Lung (tissue), 12 donors: ENCODE measurements around the gene MEG3. TPM values are rescaled to one million over a fixed set of nuclear protein-coding genes. Genes with fewer than 3 reads are reported as not detected.
"Not testable (repeated sequence)": the region's sequence is repeated elsewhere in the genome, so short reads cannot be mapped to it uniquely, and the experiment has no call there.

Experiments used
- ATAC-seq: fragments of 200-7000 bp; cut with Tn5 transposase; one replicate; pipeline ENCODE4 v1.9.1; 2020; ENCODE audit warnings: moderate number of reproducible peaks; ENCODE audit not compliant: insufficient read depth, low FRiP score
- DNase-seq, 3 donors: peaks; one replicate each; pipeline ENCODE4 v3.0.0-alpha.2; 2013 to 2017
- H3K27ac ChIP-seq, 2 donors: one replicate each; pipeline ENCODE4 v1.5.1; 2013; ENCODE audit warnings: mild to moderate bottlenecking in 2 of 2, moderate library complexity in 2 of 2, control low read depth in 1 of 2, inconsistent platforms in 1 of 2, low read depth in 1 of 2, low read length in 1 of 2
- H3K27me3 ChIP-seq, 3 donors: one replicate each; pipeline ENCODE4 v1.5.1; 2013; ENCODE audit warnings: low read length in 2 of 3; ENCODE audit not compliant: control insufficient read depth in 3 of 3, insufficient read depth in 3 of 3
- H3K36me3 ChIP-seq, 4 donors: one replicate each; pipeline ENCODE4 v1.5.1; 2013; ENCODE audit warnings: low read length in 4 of 4, mild to moderate bottlenecking in 1 of 4, moderate library complexity in 1 of 4; ENCODE audit not compliant: control insufficient read depth in 4 of 4, insufficient read depth in 4 of 4
- H3K4me1 ChIP-seq, 5 donors: one replicate each; pipeline ENCODE4 v1.5.1; 2013; ENCODE audit warnings: low read length in 5 of 5, mild to moderate bottlenecking in 2 of 5, moderate library complexity in 1 of 5; ENCODE audit not compliant: control insufficient read depth in 5 of 5, insufficient read depth in 5 of 5
- H3K4me3 ChIP-seq: one replicate; pipeline ENCODE4 v1.5.1; 2013; ENCODE audit warnings: mild to moderate bottlenecking, control low read depth, moderate library complexity
- H3K9ac ChIP-seq, 2 donors: one replicate each; pipeline ENCODE4 v1.5.1; 2013; ENCODE audit warnings: low read length in 2 of 2, control low read depth in 1 of 2; ENCODE audit not compliant: insufficient read depth in 1 of 2
- H3K9me3 ChIP-seq, 4 donors: one replicate each; pipeline ENCODE4 v1.5.1; 2013; ENCODE audit warnings: low read length in 3 of 4, mild to moderate bottlenecking in 1 of 4, moderate library complexity in 1 of 4; ENCODE audit not compliant: control insufficient read depth in 4 of 4, insufficient read depth in 3 of 4
- WGBS, 2 donors: extraction: QIAGEN DNeasy Blood & Tissue Kit; methylation state at CpG; one replicate each; pipeline ENCODE4 v1.1.7; 2013; 5-methylcytosine and 5-hydroxymethylcytosine counted together
- polyA plus RNA-seq, 2 donors: library from polyadenylated mRNA; stranded (reverse); fragments of 200-250 nt; gene quantifications; one replicate each; pipeline ENCODE4 v1.2.1, GENCODE V29; 2013
- total RNA-seq, 2 donors: library from RNA; depleted of rRNA in 1 of 2; stranded (reverse); fragments of >200 nt in 1 of 2; gene quantifications; one replicate each; pipeline ENCODE4 v1.2.1, GENCODE V29; 2014 to 2021
- TF ChIP-seq, protein P1 (sequence below): IDR thresholded peaks from 2 replicates; pipeline ENCODE4 v1.5.1; 2012; ENCODE audit warnings: mild to moderate bottlenecking; ENCODE audit errors: control extremely low read depth, extremely low read depth
- donor health status: control.
- donor health status: control.
- donor health status: Bipolar disorder and iron deficiency.
- donor health status: healthy.
- donor health status: DM: yes; HTN: yes; CAD: no.

MEG3 gene
- total and polyA plus RNA-seq, 4 donors, result 5.9 to 267 (median 14.8) TPM

DNA sequence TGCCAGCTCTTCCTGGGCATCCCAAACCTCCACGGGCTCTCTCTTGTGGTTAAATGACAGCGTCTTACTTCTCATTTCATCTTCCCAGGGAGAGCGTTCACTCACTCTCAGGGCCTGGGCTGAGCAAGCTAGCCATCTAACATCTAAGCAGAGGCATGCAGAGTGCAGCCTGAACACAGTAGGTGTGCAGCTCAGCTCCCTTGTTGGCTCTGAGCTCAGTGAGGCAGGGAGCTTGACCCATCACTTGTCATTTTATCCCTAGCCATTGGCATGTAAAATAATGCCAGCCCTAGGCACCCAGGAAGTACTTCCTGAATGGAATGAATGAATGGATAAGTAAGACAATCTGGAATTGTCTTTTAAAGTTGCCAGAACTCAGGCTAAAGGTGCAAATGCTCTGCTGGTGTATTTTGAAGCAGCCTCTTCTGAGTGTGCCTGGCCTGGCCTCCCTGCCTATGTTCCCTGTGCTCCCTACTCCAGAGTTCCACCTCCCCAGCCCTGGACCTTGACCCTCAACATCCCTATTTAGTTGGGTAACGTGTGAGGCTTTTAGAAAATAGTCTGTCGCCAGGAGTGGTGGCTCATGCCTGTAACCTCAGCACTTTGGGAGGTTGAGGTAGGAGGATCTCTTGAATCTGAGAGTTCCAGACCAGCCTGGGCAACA, 9.5 kb upstream of the MEG3 start:
- Histone ChIP-seq H3K27ac (no peak overlapping the region), H3K27me3 (peaks cover 0 to 5% (median 0%) of the 10 kb centered on the region in 3 donors), H3K36me3 (no peaks in the 10 kb centered on the region), H3K4me1 (peaks cover 0 to 26% (median 6%) of the 10 kb centered on the region in 5 donors), H3K9ac (no peak overlapping the region), H3K9me3 (peaks cover 0 to 11% (median 0%) of the 10 kb centered on the region in 4 donors), H3K4me3 (no peak overlapping the region)
- TF ChIP-seq, protein P1, sequence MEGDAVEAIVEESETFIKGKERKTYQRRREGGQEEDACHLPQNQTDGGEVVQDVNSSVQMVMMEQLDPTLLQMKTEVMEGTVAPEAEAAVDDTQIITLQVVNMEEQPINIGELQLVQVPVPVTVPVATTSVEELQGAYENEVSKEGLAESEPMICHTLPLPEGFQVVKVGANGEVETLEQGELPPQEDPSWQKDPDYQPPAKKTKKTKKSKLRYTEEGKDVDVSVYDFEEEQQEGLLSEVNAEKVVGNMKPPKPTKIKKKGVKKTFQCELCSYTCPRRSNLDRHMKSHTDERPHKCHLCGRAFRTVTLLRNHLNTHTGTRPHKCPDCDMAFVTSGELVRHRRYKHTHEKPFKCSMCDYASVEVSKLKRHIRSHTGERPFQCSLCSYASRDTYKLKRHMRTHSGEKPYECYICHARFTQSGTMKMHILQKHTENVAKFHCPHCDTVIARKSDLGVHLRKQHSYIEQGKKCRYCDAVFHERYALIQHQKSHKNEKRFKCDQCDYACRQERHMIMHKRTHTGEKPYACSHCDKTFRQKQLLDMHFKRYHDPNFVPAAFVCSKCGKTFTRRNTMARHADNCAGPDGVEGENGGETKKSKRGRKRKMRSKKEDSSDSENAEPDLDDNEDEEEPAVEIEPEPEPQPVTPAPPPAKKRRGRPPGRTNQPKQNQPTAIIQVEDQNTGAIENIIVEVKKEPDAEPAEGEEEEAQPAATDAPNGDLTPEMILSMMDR, result no peak
- DNase-seq (peak in 1 of 3 donors; percentile 4), ATAC-seq (no peak)
- 66 to 73% methylated on average over 5 of the region's 5 CpGs for WGBS, 2 donors

DNA sequence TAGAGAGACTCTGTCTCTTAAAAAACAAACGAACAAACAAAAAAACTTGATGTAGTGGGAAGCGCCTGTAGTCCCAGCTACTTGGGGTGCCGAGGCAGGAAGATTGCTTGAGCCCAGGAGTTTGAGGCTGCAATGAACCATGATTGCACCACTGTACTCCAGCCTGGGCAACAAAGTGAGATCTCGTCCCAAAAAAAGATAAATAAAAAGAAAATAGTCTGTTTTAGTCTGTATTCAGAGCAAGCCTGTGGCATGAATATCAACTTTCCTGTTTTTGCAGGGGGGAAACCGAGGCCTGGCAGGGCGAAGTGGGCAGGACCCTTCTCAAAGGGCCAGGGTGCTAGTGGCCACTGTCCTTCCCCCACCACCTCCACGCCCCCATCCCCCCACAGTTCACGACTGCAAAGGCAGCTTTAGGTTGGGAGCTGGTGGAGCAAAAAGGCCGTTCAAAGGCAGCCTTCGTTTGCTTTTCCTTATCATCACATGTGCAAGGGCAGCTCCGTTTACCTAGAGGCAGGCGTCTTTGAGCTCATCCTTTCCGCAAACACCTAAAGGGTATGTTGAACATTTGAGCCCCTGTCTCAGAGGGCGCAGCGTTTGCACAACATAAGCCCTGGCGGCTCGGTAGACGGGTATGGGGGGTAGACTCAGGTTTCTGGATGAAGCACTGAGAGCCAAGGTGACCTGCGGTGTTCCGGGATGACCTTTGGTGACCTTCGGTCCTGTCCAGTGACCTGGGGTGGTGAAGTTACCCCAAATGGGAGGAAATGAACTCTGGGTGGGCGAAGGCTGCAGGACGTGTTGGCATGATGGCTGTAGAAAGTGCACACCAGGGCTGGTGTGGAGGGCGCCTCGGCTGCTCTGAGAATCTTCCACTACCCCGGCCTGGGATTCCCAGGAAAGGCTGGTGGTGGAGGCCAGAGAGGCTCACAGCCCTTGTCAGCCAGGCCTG, 8.7 kb upstream of the MEG3 start:
- peaks cover 0 to 2% (median 0%) of the 10 kb centered on the region in 3 donors for H3K27me3 ChIP-seq
- H3K9me3 ChIP-seq, result peaks cover 0 to 5% (median 0%) of the 10 kb centered on the region in 4 donors
- peaks cover 0 to 33% (median 12%) of the 10 kb centered on the region in 5 donors for H3K4me1 ChIP-seq
- 82 to 91% methylated on average over 26 of the region's 26 CpGs for WGBS, 2 donors
- H3K36me3 ChIP-seq, result no peaks in the 10 kb centered on the region
- H3K27ac ChIP-seq, result no peak overlapping the region
- no peak overlapping the region for H3K9ac ChIP-seq
- ATAC-seq (no peak), DNase-seq (peak in 1 of 3 donors; percentile 9)
- TF ChIP-seq, protein P1, result no peak
- no peak overlapping the region for H3K4me3 ChIP-seq

DNA sequence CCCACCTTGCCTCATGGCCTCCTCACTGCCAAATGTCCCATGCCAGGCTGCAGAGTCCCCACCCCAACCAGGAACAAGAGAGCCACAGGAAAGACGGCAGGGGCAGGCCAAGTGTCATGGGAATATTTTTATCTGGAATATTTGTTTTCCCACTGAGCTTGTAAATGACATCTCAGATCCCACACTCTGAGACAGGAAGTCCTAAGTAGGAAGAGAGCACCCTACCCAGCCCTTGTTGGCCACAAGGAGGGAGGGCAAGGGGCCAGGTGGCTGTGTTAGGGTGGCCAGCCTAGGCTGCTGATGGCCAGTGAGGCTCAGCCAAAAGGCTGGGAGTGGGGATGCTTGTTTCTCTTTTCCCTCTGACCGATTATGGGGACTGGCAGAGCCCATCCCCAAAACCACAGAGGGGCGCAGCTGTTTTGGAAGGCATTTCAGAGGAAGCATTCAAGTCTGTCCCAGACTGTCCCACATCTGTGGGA, 7.7 kb upstream of the MEG3 start:
- Histone ChIP-seq H3K9ac (no peak overlapping the region), H3K27ac (no peak overlapping the region), H3K9me3 (peaks cover 0 to 5% (median 0%) of the 10 kb centered on the region in 4 donors), H3K4me1 (peaks cover 0 to 43% (median 20%) of the 10 kb centered on the region in 5 donors), H3K36me3 (no peaks in the 10 kb centered on the region), H3K27me3 (peaks cover 0 to 2% (median 0%) of the 10 kb centered on the region in 3 donors), H3K4me3 (no peak overlapping the region)
- TF ChIP-seq, protein P1, result no peak
- 54 to 63% methylated on average over 3 of the region's 3 CpGs for WGBS, 2 donors
- DNase-seq (peak in 1 of 3 donors; percentile 14), ATAC-seq (no peak)

DNA sequence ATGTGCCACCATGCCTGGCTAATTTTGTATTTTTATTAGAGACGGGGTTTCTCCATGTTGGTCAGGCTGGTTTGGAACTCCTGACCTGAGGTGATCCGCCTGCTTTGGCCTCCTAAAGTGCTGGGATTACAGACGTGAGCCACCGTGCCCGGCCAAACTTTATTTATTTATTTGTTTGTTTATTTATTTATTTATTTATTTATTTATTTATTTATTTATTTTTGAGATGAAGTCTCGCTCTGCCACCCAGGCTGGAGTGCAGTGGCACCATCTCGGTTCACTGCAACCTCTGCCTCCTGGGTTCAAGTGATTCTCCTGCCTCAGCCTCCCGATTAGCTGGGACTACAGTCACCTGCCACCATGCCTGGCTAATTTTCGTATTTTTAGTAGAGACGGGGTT, 7.0 kb upstream of the MEG3 start:
- DNase-seq, H3K27ac ChIP-seq, H3K9me3 ChIP-seq, H3K27me3 ChIP-seq, H3K36me3 ChIP-seq, H3K9ac ChIP-seq, H3K4me3 ChIP-seq, ATAC-seq: not testable (repeated sequence)
- 92 to 95% methylated on average over 10 of the region's 10 CpGs for whole genome bisulfite sequencing, 2 donors
- H3K4me1 ChIP-seq, result peaks cover 0 to 50% (median 23%) of the 10 kb centered on the region in 5 donors
